VCaP (cell line): ENCODE results near the gene ANKRD23.
"Not testable (repeated sequence)": the region's sequence is repeated elsewhere in the genome, so short reads cannot be mapped to it uniquely, and the experiment has no call there.

Experiments
- H3K27ac ChIP-seq: fragments of 450-650 bp; 2 replicates; pipeline ENCODE4 v1.5.1; 2017
- TF ChIP-seq, protein P1 (sequence below): fragments of 450-650 bp; conservative IDR thresholded peaks from 2 replicates; pipeline ENCODE4 v1.5.1; 2017; ENCODE audit warnings: mild to moderate bottlenecking, moderate library complexity

Gene ANKRD23

GRCh38 chr2:96799623-96799935 lies 44.2 kb downstream of the ANKRD23 start:
- no peak overlapping the region for H3K27ac ChIP-seq
- TF ChIP-seq, protein P1, sequence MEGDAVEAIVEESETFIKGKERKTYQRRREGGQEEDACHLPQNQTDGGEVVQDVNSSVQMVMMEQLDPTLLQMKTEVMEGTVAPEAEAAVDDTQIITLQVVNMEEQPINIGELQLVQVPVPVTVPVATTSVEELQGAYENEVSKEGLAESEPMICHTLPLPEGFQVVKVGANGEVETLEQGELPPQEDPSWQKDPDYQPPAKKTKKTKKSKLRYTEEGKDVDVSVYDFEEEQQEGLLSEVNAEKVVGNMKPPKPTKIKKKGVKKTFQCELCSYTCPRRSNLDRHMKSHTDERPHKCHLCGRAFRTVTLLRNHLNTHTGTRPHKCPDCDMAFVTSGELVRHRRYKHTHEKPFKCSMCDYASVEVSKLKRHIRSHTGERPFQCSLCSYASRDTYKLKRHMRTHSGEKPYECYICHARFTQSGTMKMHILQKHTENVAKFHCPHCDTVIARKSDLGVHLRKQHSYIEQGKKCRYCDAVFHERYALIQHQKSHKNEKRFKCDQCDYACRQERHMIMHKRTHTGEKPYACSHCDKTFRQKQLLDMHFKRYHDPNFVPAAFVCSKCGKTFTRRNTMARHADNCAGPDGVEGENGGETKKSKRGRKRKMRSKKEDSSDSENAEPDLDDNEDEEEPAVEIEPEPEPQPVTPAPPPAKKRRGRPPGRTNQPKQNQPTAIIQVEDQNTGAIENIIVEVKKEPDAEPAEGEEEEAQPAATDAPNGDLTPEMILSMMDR, result no peak

GRCh38 chr2:96798733-96799622 lies 44.8 kb downstream of the ANKRD23 start:
- TF ChIP-seq, protein P1, result no peak
- no peak overlapping the region for H3K27ac ChIP-seq

- H3K27ac ChIP-seq, result no peak overlapping the region
- TF ChIP-seq, protein P1, result no peak
Observed at GRCh38 chr2:96797066-96797625, 46.7 kb downstream of the ANKRD23 start.

- H3K27ac ChIP-seq, result not testable (repeated sequence)
Observed at GRCh38 chr2:96796497-96796896, 47.3 kb downstream of the ANKRD23 start.

DNA sequence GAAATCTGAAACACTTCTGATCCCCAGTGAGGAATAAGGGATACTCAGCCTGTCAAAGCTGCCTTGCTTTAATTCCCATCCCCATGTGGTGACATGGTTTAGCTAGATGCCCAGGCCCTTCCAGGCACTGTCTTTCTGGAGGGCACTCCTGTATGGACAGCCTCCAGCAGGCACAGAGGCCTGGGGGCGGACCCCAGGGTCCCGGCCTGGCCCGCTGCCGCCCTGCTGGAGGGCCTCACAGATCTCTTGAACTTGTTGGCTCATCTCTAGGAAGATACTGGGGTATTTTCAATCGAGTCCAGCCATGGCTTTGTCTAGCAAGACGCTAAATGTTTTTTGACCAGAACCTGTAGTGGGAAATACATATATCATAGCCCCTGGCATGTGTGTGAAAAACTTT lies 48.7 kb downstream of the ANKRD23 start:
- TF ChIP-seq, protein P1, result no peak
- H3K27ac ChIP-seq, result no peak overlapping the region

DNA sequence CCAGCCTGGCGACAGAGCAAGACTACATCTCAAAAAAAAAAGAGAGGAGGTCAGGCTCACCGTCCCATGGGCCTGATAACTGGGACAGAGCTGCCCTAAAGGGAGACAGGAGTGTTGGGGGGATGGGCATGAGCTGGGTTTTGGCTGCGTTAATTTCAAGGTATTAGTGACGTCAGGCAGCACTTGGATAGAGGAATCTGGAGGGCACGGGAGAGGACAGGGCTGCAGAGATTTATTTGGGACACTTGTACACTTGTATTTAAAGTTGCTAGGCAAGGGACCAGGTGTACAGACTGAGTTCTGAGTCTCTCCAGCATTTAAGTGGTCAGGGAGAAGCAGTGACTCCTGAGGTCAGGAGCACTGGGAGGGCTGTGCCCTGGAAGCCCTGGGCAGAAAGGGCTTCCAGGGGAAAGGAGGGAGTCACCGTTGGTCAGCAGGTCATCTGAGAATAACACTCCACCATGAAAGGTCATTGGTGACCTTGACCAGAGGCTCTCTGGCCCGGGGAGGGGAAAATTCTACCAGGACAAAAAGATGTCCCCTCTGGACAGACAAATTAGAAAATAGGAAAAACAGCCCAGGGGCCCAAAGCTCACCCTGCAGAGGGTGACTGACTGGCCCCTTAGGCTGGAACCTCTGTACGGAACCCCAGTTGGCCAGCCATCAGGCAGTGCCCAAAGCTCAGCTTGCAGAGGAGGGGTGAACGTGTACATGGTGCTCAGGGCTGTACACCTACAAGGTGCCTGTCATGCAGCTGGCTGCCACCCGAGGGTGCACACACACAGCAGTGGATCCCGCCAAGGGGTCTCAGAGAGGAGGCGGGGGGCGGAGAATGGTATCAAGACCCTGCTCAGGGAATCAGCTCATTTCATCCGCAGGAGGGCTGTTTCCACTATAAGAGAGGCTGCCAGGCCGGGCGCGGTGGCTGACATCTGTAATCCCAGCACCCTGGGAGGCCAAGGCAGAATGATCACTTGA lies 50.8 kb downstream of the ANKRD23 start:
- H3K27ac ChIP-seq, result no peak overlapping the region
- TF ChIP-seq, protein P1, result no peak

DNA sequence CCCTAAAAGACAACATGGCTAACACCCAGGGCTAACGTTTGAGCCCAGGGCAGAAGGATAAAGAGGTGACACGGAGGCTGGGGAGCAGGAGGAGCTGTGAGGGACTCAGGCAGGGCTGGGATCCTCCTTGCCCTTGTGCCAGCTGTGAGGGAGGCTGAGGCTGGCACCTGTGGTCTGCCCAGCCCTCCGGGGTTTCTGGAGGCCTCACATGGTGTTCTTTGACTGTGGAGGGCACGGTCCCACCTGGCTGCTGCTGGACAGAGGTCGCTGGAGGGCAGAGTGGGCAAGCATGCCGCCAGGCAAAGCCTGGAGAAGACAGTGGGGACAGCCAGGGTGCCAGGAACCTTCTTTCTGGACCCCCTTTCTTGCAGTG lies 54.6 kb downstream of the ANKRD23 start:
- H3K27ac ChIP-seq, result no peak overlapping the region
- TF ChIP-seq, protein P1, result no peak
